Stimulated activated naive CD8-positive, alpha-beta T cell treated with anti-CD3 and anti-CD28 coated beads, Interleukin-15, amount 100 ng/mL, for 72 hours (primary cell): ENCODE measurements around the gene TP53AIP1.
A peak's percentile ranks its signal among the peaks of the same experiment; 100 is the strongest.

Experiments
- ATAC-seq: fragments of 150-1000 bp; cut with Tn5 transposase; 2 replicates; pipeline ENCODE4 v1.10.0; 2021; ENCODE audit warnings: mild to moderate bottlenecking, moderate library complexity
- DNase-seq, 2 donors: peaks; one replicate each; pipeline ENCODE4 v3.0.0; 2021 to 2022
- H3K27ac Mint-ChIP-seq, 2 donors: one replicate each; pipeline ENCODE4 v1.8.0; 2022; ENCODE audit warnings: mild to moderate bottlenecking in 2 of 2, mixed read lengths in 2 of 2, moderate library complexity in 2 of 2
- H3K27me3 Mint-ChIP-seq: one replicate; pipeline ENCODE4 v1.8.0; 2022; ENCODE audit warnings: mixed read lengths
- H3K4me1 Mint-ChIP-seq: one replicate; pipeline ENCODE4 v1.8.0; 2022; ENCODE audit warnings: mild to moderate bottlenecking, mixed read lengths
- H3K4me3 Mint-ChIP-seq, 2 donors: one replicate each; pipeline ENCODE4 v1.8.0; 2022; ENCODE audit warnings: mild to moderate bottlenecking in 2 of 2, mixed read lengths in 2 of 2, moderate library complexity in 1 of 2
- H3K9me3 Mint-ChIP-seq, 2 donors: one replicate each; pipeline ENCODE4 v1.8.0; 2022; ENCODE audit warnings: mixed read lengths in 2 of 2

TP53AIP1 gene

DNA sequence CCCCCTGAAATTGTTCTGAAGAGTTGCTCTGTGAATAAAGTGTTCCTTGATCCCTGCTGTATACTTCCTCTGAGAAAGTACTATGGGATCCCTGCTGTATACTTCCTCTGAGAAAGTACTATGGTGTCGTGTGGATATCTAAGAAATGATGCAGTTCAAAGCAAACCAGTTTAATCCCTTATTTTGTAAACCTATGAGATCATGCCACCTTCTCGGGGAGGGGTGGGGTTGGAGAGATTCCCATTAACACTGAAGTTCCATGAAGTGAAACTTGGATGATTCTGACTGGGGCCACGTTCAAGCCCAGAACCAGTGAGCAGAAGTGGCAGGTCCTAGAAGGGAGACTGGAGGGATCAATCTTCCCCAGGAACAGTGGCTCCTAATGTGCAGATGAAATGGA lies 13.0 kb upstream of the TP53AIP1 start:
- DNase-seq (no peak), ATAC-seq (no peak)
- Mint-ChIP-seq H3K27ac (no peak overlapping the region), H3K9me3 (no peaks in the 10 kb centered on the region), H3K4me3 (no peak overlapping the region), H3K27me3 (peaks cover 27% of the 10 kb centered on the region), H3K4me1 (no peaks in the 10 kb centered on the region)

DNA sequence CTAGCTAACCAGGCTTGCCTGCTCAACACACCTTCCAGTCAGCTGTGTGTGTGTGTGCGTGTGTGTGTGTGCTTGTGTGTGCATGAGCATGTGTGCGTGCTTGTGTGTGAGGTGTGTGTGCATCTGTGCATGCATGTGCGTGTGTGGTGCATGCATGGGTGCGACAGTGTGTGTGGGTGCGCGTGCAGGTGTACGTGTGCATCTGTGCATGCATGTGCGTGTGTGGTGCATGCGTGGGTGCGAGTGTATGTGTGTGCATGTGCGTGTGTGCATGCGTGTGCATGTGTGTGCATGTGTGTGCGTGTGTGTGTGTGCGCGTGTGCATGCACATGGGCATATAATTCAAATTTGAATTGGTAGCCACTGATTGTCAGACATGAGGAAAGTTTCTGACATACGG lies 10.5 kb upstream of the TP53AIP1 start:
- Mint-ChIP-seq H3K27ac (no peak overlapping the region), H3K9me3 (no peaks in the 10 kb centered on the region), H3K27me3 (peaks cover 27% of the 10 kb centered on the region), H3K4me1 (no peaks in the 10 kb centered on the region), H3K4me3 (no peak overlapping the region)
- ATAC-seq (no peak), DNase-seq (no peak)

DNA sequence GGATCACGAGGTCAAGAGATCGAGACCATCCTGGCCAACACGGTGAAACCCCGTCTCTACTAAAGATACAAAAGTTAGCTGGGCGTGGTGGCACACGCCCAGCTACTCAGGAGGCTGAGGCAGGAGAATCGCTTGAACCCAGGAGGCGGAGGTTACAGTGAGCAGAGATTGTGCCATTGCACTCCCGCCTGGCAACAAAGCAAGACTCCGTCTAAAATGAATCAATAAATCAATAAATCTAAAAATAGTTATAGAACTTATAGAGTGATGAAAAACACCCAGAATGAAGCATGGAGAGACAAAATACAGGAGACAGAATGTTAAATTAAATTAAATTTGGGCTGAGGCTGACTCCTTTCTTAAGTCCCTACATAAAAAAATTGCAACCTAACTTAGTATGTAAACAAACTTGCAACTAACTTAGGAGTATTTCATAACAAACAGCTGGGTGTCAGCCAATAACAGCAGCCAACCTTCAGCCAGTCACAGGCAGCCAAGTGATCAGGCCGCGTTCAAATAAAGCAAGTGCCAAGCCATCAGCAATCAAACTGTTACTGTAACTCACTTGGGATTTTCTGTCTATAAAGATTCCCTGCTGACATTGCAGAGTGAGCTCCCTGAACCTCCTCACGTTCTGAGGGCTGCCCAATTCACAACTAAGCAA lies 7.3 kb upstream of the TP53AIP1 start:
- ATAC-seq (no peak), DNase-seq (no peak)
- Mint-ChIP-seq H3K27ac (peak overlapping the region in 1 of 2 donors; percentile 65), H3K27me3 (peaks cover 26% of the 10 kb centered on the region), H3K4me3 (no peak overlapping the region), H3K9me3 (no peaks in the 10 kb centered on the region), H3K4me1 (no peaks in the 10 kb centered on the region)

DNA sequence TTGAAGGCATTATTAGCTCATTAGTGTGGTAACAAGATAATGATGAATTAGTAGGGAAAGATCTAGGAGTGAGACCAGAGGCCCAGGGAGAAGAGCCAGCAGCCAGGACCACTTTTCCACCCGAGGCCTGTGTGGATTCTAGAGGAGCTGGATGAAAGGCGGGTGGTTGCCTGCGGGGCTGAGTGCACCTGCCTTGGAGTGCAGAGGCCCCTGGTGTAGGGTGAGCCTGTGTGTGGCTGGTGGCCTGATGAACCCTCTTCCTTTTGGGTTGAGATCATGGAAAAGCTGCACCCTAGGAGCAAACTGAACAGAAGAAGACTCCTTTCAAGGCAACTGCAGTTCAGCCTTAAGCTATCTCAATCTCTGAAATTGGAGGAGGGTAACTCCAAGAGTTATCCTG lies 5.9 kb upstream of the TP53AIP1 start:
- no peak overlapping the region for H3K4me3 Mint-ChIP-seq
- no peaks in the 10 kb centered on the region for H3K9me3 Mint-ChIP-seq
- H3K4me1 Mint-ChIP-seq: no peaks in the 10 kb centered on the region
- no peak overlapping the region for H3K27ac Mint-ChIP-seq
- no peak for ATAC-seq
- H3K27me3 Mint-ChIP-seq: peaks cover 28% of the 10 kb centered on the region
- no peak for DNase-seq

GRCh38 chr11:128947773-128948172 lies 5.1 kb upstream of the TP53AIP1 start:
- DNase-seq (no peak), ATAC-seq (no peak)
- no peaks in the 10 kb centered on the region for H3K9me3 Mint-ChIP-seq
- no peak overlapping the region for H3K4me3 Mint-ChIP-seq
- no peak overlapping the region for H3K27ac Mint-ChIP-seq
- H3K27me3 Mint-ChIP-seq: peaks cover 20% of the 10 kb centered on the region
- H3K4me1 Mint-ChIP-seq: no peaks in the 10 kb centered on the region

DNA sequence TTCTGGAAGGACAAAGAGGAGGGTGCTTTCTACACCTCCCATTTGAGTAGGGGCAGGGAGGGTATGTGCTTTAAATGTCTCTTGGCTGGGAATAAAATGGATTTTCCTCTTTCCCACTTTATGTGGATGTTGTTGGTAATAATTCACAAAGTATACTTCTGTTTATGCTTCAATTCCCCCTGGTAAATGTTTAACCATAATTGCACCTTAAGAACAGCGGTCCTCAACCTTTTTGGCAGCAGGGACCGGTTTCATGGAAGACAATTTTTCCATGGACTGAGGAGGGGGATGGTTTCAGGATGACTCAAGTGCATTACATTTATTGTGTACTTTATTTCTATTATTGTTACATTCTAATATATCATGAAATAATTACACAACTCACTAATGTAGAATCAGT lies 4.0 kb upstream of the TP53AIP1 start:
- ATAC-seq: no peak
- no peak for DNase-seq
- no peaks in the 10 kb centered on the region for H3K4me1 Mint-ChIP-seq
- H3K4me3 Mint-ChIP-seq: no peak overlapping the region
- peaks cover 17% of the 10 kb centered on the region for H3K27me3 Mint-ChIP-seq
- no peaks in the 10 kb centered on the region for H3K9me3 Mint-ChIP-seq
- no peak overlapping the region for H3K27ac Mint-ChIP-seq

DNA sequence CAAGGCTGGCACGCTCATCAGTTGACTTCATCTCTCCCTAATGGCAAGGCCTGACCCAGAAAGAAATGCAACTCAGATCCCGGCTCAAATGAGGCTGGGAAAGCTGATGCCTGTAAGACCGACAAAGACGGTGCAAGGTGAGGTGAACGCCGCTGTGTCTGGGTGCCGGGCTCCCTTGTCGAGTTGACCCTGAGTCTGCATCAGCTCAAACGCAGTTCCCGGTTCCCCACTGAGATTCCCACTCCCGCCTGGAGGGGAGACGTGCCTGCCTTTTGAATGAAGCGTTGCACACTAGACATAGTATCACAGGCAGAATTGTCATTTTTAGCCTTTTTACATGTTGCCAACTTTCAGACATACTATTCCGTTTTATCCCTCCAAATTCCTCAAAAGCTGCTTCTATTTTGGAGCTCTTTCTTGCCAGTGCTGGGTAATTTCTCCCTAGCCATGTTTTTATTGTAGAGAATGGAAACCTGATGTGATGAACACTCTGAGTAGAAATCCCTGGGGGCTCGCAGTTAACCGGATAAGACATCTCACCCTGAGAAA lies 831 bp upstream of the TP53AIP1 start:
- DNase-seq (no peak), ATAC-seq (no peak)
- Mint-ChIP-seq H3K4me3 (no peak overlapping the region), H3K27ac (peak overlapping the region in 1 of 2 donors; percentile 4), H3K27me3 (peaks cover 17% of the 10 kb centered on the region), H3K9me3 (no peaks in the 10 kb centered on the region), H3K4me1 (no peaks in the 10 kb centered on the region)

GRCh38 chr11:128942272-128942612 lies 429 bp downstream of the TP53AIP1 start:
- H3K4me3 Mint-ChIP-seq: no peak overlapping the region
- H3K4me1 Mint-ChIP-seq: no peaks in the 10 kb centered on the region
- no peaks in the 10 kb centered on the region for H3K9me3 Mint-ChIP-seq
- H3K27ac Mint-ChIP-seq: peak overlapping the region in 1 of 2 donors; percentile 59
- peaks cover 17% of the 10 kb centered on the region for H3K27me3 Mint-ChIP-seq
- ATAC-seq: no peak
- no peak for DNase-seq

GRCh38 chr11:128941573-128942271 lies 949 bp downstream of the TP53AIP1 start:
- Mint-ChIP-seq H3K27ac (peak overlapping the region in 1 of 2 donors; percentile 59), H3K4me1 (no peaks in the 10 kb centered on the region), H3K9me3 (no peaks in the 10 kb centered on the region), H3K4me3 (no peak overlapping the region), H3K27me3 (peaks cover 17% of the 10 kb centered on the region)
- DNase-seq: no peak
- ATAC-seq: no peak

- Mint-ChIP-seq H3K4me1 (no peaks in the 10 kb centered on the region), H3K4me3 (no peak overlapping the region), H3K27ac (no peak overlapping the region), H3K9me3 (no peaks in the 10 kb centered on the region), H3K27me3 (peaks cover 17% of the 10 kb centered on the region)
- no peak for DNase-seq
- no peak for ATAC-seq
These were observed 1.6 kb downstream of the TP53AIP1 start for GRCh38 chr11:128941110-128941509.

- peaks cover 14% of the 10 kb centered on the region for H3K27me3 Mint-ChIP-seq
- DNase-seq (no peak), ATAC-seq (no peak)
- no peaks in the 10 kb centered on the region for H3K9me3 Mint-ChIP-seq
- no peaks in the 10 kb centered on the region for H3K4me1 Mint-ChIP-seq
- H3K27ac Mint-ChIP-seq: no peak overlapping the region
- no peak overlapping the region for H3K4me3 Mint-ChIP-seq
These were observed 2.1 kb downstream of the TP53AIP1 start for GRCh38 chr11:128940603-128941002.

DNA sequence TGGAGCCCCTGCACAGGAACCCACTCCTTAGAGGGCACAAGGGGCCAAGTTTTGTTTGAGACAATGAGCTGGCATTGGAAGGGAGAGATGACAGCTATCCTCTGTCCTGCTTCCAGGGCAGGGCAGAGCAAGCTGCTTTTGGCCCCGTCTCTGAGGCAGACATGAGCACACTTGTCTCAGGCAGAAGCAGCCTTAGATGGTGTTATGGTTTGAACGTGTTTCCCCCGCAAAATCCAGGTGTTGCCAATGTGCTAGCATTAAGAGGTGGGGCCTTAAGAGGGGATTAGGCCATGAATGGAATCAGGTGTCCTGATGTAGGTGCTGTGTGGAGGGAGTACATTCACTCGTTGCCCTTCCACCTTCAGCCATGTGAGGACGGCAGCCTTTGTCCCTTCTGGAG lies 2.5 kb downstream of the TP53AIP1 start:
- Mint-ChIP-seq H3K4me1 (no peaks in the 10 kb centered on the region), H3K27ac (peak overlapping the region in 1 of 2 donors; percentile 12), H3K27me3 (peaks cover 9% of the 10 kb centered on the region), H3K4me3 (no peak overlapping the region), H3K9me3 (no peaks in the 10 kb centered on the region)
- no peak for DNase-seq
- ATAC-seq: no peak

DNA sequence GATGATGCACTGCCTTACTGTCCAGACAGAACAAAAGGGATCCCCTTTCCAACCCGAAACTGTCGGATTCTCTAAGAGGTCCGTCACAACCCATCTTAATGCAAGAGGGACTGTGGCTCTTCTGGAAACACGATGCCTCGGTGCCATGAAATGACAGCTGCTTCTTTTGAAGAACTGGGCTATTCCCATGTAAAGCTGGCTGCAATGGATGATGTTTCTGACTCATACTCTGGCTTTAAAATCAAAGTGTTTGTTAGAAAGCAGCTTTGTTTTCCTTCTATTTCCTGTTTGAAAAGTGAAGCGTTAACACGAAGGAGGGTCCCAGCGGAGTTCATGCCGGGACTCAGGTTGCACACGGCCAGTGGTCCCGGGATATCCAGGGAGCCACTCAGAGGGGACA lies 3.1 kb downstream of the TP53AIP1 start:
- ATAC-seq (no peak), DNase-seq (no peak)
- H3K4me1 Mint-ChIP-seq: no peaks in the 10 kb centered on the region
- H3K9me3 Mint-ChIP-seq: no peaks in the 10 kb centered on the region
- no peak overlapping the region for H3K27ac Mint-ChIP-seq
- H3K27me3 Mint-ChIP-seq: peaks cover 3% of the 10 kb centered on the region
- H3K4me3 Mint-ChIP-seq: no peak overlapping the region

GRCh38 chr11:128938156-128938885 lies 4.3 kb downstream of the TP53AIP1 start:
- no peaks in the 10 kb centered on the region for H3K4me1 Mint-ChIP-seq
- H3K4me3 Mint-ChIP-seq: no peak overlapping the region
- ATAC-seq (no peak), DNase-seq (no peak)
- H3K27ac Mint-ChIP-seq: no peak overlapping the region
- no peaks in the 10 kb centered on the region for H3K9me3 Mint-ChIP-seq
- no peaks in the 10 kb centered on the region for H3K27me3 Mint-ChIP-seq

- DNase-seq (no peak), ATAC-seq (no peak)
- Mint-ChIP-seq H3K9me3 (no peaks in the 10 kb centered on the region), H3K4me3 (no peak overlapping the region), H3K27ac (no peak overlapping the region), H3K27me3 (no peaks in the 10 kb centered on the region), H3K4me1 (no peaks in the 10 kb centered on the region)
These were observed 5.2 kb downstream of the TP53AIP1 start for GRCh38 chr11:128937480-128937879.

- Mint-ChIP-seq H3K9me3 (no peaks in the 10 kb centered on the region), H3K27me3 (no peaks in the 10 kb centered on the region), H3K4me1 (no peaks in the 10 kb centered on the region), H3K27ac (no peak overlapping the region), H3K4me3 (no peak overlapping the region)
- ATAC-seq: no peak
- DNase-seq: no peak
These were observed 5.9 kb downstream of the TP53AIP1 start for GRCh38 chr11:128936606-128937251.
